K562 (cell line): ENCODE results near the gene NDUFB7. TPM values are rescaled to one million over a fixed set of nuclear protein-coding genes. Genes with fewer than 3 reads are reported as not detected.

ENCODE experiments used
- ATAC-seq: fragments of 200-7000 bp; cut with Tn5 transposase; 3 replicates; pipeline ENCODE4 v1.9.1; 2020; ENCODE audit warnings: moderate library complexity
- BruUV-seq: library from RNA; stranded (reverse); fragments of 400-500 nt; replicated peaks from 2 replicates; lab custom pipeline; 2021; lab: Mats Ljungman, UMichigan
- CTCF ChIA-PET: fragments of 300-600 bp; formaldehyde crosslinking; extraction: SDS; loops from one replicate; lab custom pipeline; 2021; ENCODE audit warnings: low intra/inter-chr PET ratio; lab: Yijun Ruan, JAX
- POLR2A ChIA-PET: fragments of 300-600, 350-650 bp; sonication (Branson Sonifier 250); formaldehyde crosslinking; extraction: SDS; loops from one replicate; lab custom pipeline; 2021; ENCODE audit warnings: antibody characterized with exemption, inconsistent platforms; lab: Yijun Ruan, JAX
- DNase-seq, 4 experiments: peaks; one replicate each; pipeline versions ENCODE4 v3.0.0 to v3.0.0-alpha.2; 2011 to 2018; ENCODE audit warnings: low spot score in 3 of 4, mixed read lengths in 3 of 4; ENCODE audit errors: extremely low read depth in 1 of 4
- FAIRE-seq: peaks from 2 replicates; lab custom pipeline; 2011; peaks lifted over from hg19 to GRCh38; lab: Jason Lieb, UNC
- H2AFZ ChIP-seq: 2 replicates; pipeline ENCODE4 v1.6.0; 2011; ENCODE audit warnings: low read depth, low read length, control low read depth, inconsistent platforms
- H3K27ac ChIP-seq: fragments of 200-600 bp; 3 replicates; pipeline ENCODE4 v1.8.0; 2011; ENCODE audit warnings: low read depth, mild to moderate bottlenecking, control low read depth, inconsistent platforms, low read length, moderate library complexity, mixed read lengths; ENCODE audit errors: extremely low read depth
- H3K27me3 ChIP-seq, 2 experiments: fragments of 300-600 bp in 1 of 2; 2 replicates in 1 of 2; 3 replicates in 1 of 2; pipeline versions ENCODE4 v1.6.0 to v1.8.0; 2011; ENCODE audit warnings: inconsistent platforms in 2 of 2, low read length in 2 of 2, mild to moderate bottlenecking in 1 of 2, mixed read lengths in 1 of 2, moderate library complexity in 1 of 2; ENCODE audit not compliant: control insufficient read depth in 2 of 2, insufficient read depth in 2 of 2
- H3K36me3 ChIP-seq: fragments of 300-600 bp; 3 replicates; pipeline ENCODE4 v1.8.0; 2011; ENCODE audit warnings: mild to moderate bottlenecking, low read length, inconsistent platforms; ENCODE audit not compliant: control insufficient read depth, insufficient read depth
- H3K4me1 ChIP-seq, 2 experiments: fragments of 200-600 bp in 1 of 2; replicated peaks in 1 of 2; 2 replicates in 1 of 2; 3 replicates in 1 of 2; pipeline versions ENCODE4 v1.5.1 to v1.8.0; 2011; ENCODE audit warnings: inconsistent platforms in 2 of 2, low read length in 2 of 2, mild to moderate bottlenecking in 1 of 2, mixed read lengths in 1 of 2, moderate library complexity in 1 of 2; ENCODE audit not compliant: control insufficient read depth in 2 of 2, insufficient read depth in 2 of 2
- H3K4me2 ChIP-seq: 2 replicates; pipeline ENCODE4 v1.6.1; 2011; ENCODE audit warnings: low read length, control low read depth, inconsistent platforms, mixed read lengths; ENCODE audit not compliant: insufficient read depth
- H3K4me3 ChIP-seq: fragments of 200-600 bp; sonication (generic), shearing (Covaris generic); 2 replicates; pipeline ENCODE4 v1.5.1; 2016; ENCODE audit warnings: control low read depth, inconsistent platforms
- H3K79me2 ChIP-seq: fragments of 200-600 bp; 3 replicates; pipeline ENCODE4 v1.8.0; 2011; ENCODE audit warnings: low read length, inconsistent platforms; ENCODE audit not compliant: control insufficient read depth, insufficient read depth
- H3K9ac ChIP-seq, 2 experiments: 2 replicates each; pipeline versions ENCODE4 v1.6.0 to v1.6.1; 2011; ENCODE audit warnings: low read depth in 2 of 2, low read length in 2 of 2, control low read depth in 1 of 2, inconsistent platforms in 1 of 2, mild to moderate bottlenecking in 1 of 2, mixed read lengths in 1 of 2; ENCODE audit not compliant: insufficient read depth in 1 of 2
- H3K9me1 ChIP-seq: one replicate; pipeline ENCODE4 v1.6.0; 2011; ENCODE audit warnings: inconsistent platforms, mild to moderate bottlenecking, low read length, moderate library complexity; ENCODE audit not compliant: control insufficient read depth, insufficient read depth
- H3K9me3 ChIP-seq: replicated peaks from 2 replicates; pipeline ENCODE4 v1.5.1; 2011; ENCODE audit warnings: low read depth, low read length, inconsistent platforms; ENCODE audit not compliant: control insufficient read depth, insufficient read depth
- H4K20me1 ChIP-seq: replicated peaks from 2 replicates; pipeline ENCODE4 v1.6.1; 2011; ENCODE audit warnings: low read length, inconsistent platforms, mixed read lengths; ENCODE audit not compliant: control insufficient read depth, insufficient read depth
- ETS1 ChIP-seq: conservative IDR thresholded peaks from 2 replicates; pipeline ENCODE4 v1.6.1; 2011; ENCODE audit warnings: low read depth, mild to moderate bottlenecking, low read length; ENCODE audit not compliant: control insufficient read depth
- ETV6 ChIP-seq, 3 experiments: fragments of 150-350 bp in 1 of 3; sonication (generic) in 1 of 3; formaldehyde crosslinking in 1 of 3; IDR thresholded peaks; 2 replicates each; pipeline versions ENCODE4 v1.6.1 to v1.8.0; 2014 to 2022; ENCODE audit warnings: borderline replicate concordance in 2 of 3, low read depth in 2 of 3, antibody characterized with exemption in 1 of 3, low read length in 1 of 3, mild to moderate bottlenecking in 1 of 3, missing genetic modification reagents in 1 of 3
- FOXA1 ChIP-seq: fragments of 450-650 bp; IDR thresholded peaks from 2 replicates; pipeline ENCODE4 v1.6.1; 2016; ENCODE audit warnings: mild to moderate bottlenecking, borderline replicate concordance
- FOXK2 ChIP-seq, 2 experiments: fragments of 450-650 bp; IDR thresholded peaks in 1 of 2; conservative IDR thresholded peaks in 1 of 2; 2 replicates each; pipeline ENCODE4 v1.6.1; 2016; ENCODE audit warnings: low read depth in 2 of 2, mild to moderate bottlenecking in 1 of 2
- MECOM ChIP-seq: fragments of 250-450 bp; sonication (Bioruptor Pico); IDR thresholded peaks from 2 replicates; pipeline ENCODE4 v1.8.0; 2022; ENCODE audit warnings: inconsistent platforms
- PHF8 ChIP-seq: fragments of 200-600 bp; sonication (generic); IDR thresholded peaks from 2 replicates; pipeline ENCODE4 v1.6.1; 2012; ENCODE audit warnings: mixed run types, mild to moderate bottlenecking, inconsistent platforms, low read length, moderate library complexity, borderline replicate concordance
- RUNX1 ChIP-seq: sonication (generic); IDR thresholded peaks from 2 replicates; pipeline ENCODE4 v1.6.1; 2016; ENCODE audit warnings: antibody characterized with exemption, low read depth
- ZNF274 ChIP-seq: IDR thresholded peaks from 2 replicates; pipeline ENCODE4 v1.6.1; 2011; ENCODE audit warnings: low read depth, mild to moderate bottlenecking, low read length, moderate library complexity, borderline replicate concordance
- WGBS: fragments of 100-300 bp; shearing (Covaris generic); methylation state at CpG from one replicate; pipeline ENCODE4 v1.1.6; 2016; ENCODE audit warnings: low coverage, mixed read lengths; ENCODE audit not compliant: insufficient coverage; ENCODE audit errors: missing lambda C conversion rate; 5-methylcytosine and 5-hydroxymethylcytosine counted together
- in situ Hi-C: fragments of 300-500 bp; cut with MboI; formaldehyde crosslinking; loops from 4 replicates; pipeline ENCODE4 v1.15.0; 2018; ENCODE audit warnings: inconsistent platforms, mixed read lengths
- intact Hi-C: fragments of 100-400 bp; cut with micrococcal nuclease; formaldehyde crosslinking; loops from 2 replicates; pipeline ENCODE4 v1.14.2; 2022
- polyA plus RNA-seq, 8 experiments: library from polyadenylated mRNA; depleted of rRNA in 4 of 8; stranded (reverse) in 5 of 8; unstranded in 3 of 8; fragments of >200 nt; fragmentation: Nextera tagmentation in 2 of 8; fragmentation: Illumina TruSeq in 1 of 8; extraction: Ambion mirVana in 2 of 8; extraction: Trizol in 1 of 8; gene quantifications; 2 replicates each; pipeline versions ENCODE4 v1.2.1 to v1.2.3, GENCODE V29; 2011 to 2014; ENCODE audit warnings: inconsistent platforms in 1 of 8, missing spikeins in 1 of 8
- total RNA-seq, 7 experiments: library from RNA; depleted of rRNA in 6 of 7; stranded (reverse); fragments of >200 nt in 6 of 7; fragmentation: Illumina TruSeq in 2 of 7; extraction: Trizol in 2 of 7; gene quantifications; 2 replicates each; pipeline versions ENCODE4 v1.2.1 to v1.2.3, GENCODE V29; 2011 to 2021; ENCODE audit warnings: low replicate concordance in 1 of 7

The NDUFB7 gene
- total and polyA plus RNA-seq, 9 of the 15 experiments (the other 6 are each of a cell fraction or from before 2014, with no cell fraction given) = 14.9 to 842 (median 137) TPM

GRCh38 chr19:14540741-14541525 lies 30.9 kb downstream of the NDUFB7 start:
- H3K27me3 ChIP-seq = no peaks in the 10 kb centered on the region
- H2AFZ ChIP-seq = no peak overlapping the region
- intact Hi-C loops = no loop called here
- H3K36me3 ChIP-seq = peaks cover 26% of the 10 kb centered on the region; the same call in 1 of the 3 replicates
- no peak overlapping the region for H3K4me2 ChIP-seq
- no peak for TF ChIP-seq FOXK2 (conservative IDR thresholded peaks at IDR 0.05 in 1 of 2, IDR thresholded peaks at IDR 0.05 in 1 of 2; ENCODE audit: low read depth in 2 of 2)
- no peak for TF ChIP-seq PHF8
- no peak for TF ChIP-seq MECOM (CRISPR knock-in tag)
- no peak for TF ChIP-seq FOXA1
- no peak for TF ChIP-seq ETS1
- TF ChIP-seq ETV6 (IDR thresholded peaks at IDR 0.05; ENCODE audit: borderline replicate concordance in 1 of 2, low read depth in 2 of 2, low read length in 1 of 2) = no peak
- TF ChIP-seq ETV6 (CRISPR knock-in tag; IDR thresholded peaks at IDR 0.05; ENCODE audit: borderline replicate concordance) = no peak
- no peak for TF ChIP-seq RUNX1
- TF ChIP-seq ZNF274 = no peak
- TF ChIP-seq, all 486 proteins: peak for 0
- peaks cover 80% of the 10 kb centered on the region for H3K79me2 ChIP-seq
- no TSS peak for BruUV-seq
- CTCF ChIA-PET = no interaction called here
- FAIRE-seq (no peak), ATAC-seq (no peak), DNase-seq (no peak)
- H3K9me3 ChIP-seq = no peaks in the 10 kb centered on the region
- H4K20me1 ChIP-seq = peaks cover 18% of the 10 kb centered on the region
- POLR2A ChIA-PET = no interaction called here
- 90% methylated on average over 18 of the region's 19 CpGs for WGBS
- H3K9ac ChIP-seq = peak overlapping the region in 1 of 2 experiments; percentile 48; a peak in 1 of 4 replicates
- H3K4me1 ChIP-seq = peaks cover 26 to 52% of the 10 kb centered on the region in 2 experiments; a peak in 4 of 5 replicates
- no peak overlapping the region for H3K4me3 ChIP-seq
- in situ Hi-C loops = no loop called here
- no peaks in the 10 kb centered on the region for H3K9me1 ChIP-seq
- H3K27ac ChIP-seq = no peak overlapping the region
